HCT116 (cell line): ENCODE results near the gene BEND3. TPM values are rescaled to one million over a fixed set of nuclear protein-coding genes. Genes with fewer than 3 reads are reported as not detected.

Source experiments
- ATAC-seq: fragments of 200-7000 bp; cut with Tn5 transposase; 2 replicates; pipeline ENCODE4 v1.9.1; 2020; ENCODE audit warnings: mild to moderate bottlenecking, moderate library complexity
- BruUV-seq: library from RNA; stranded (reverse); fragments of 400-500 nt; replicated peaks from 2 replicates; lab custom pipeline; 2021; lab: Mats Ljungman, UMichigan
- CTCF ChIA-PET: fragments of 300-600 bp; sonication (Branson Sonifier 250); formaldehyde crosslinking; loops from one replicate; lab custom pipeline; 2021; ENCODE audit warnings: antibody characterized with exemption; lab: Charles Lee
- POLR2A ChIA-PET: fragments of 300-600, 350-600 bp; sonication (Branson Sonifier 250); formaldehyde crosslinking; loops from one replicate; lab custom pipeline; 2021; ENCODE audit warnings: antibody characterized with exemption; lab: Charles Lee
- RAD21 ChIA-PET, 2 experiments: fragments of 300-600 bp; sonication (Branson Sonifier 250); formaldehyde crosslinking; loops; one replicate each; lab custom pipeline; 2023; ENCODE audit warnings: low total read pairs in 2 of 2; ENCODE audit not compliant: uncharacterized antibody in 2 of 2, unreplicated experiment in 2 of 2, low non-redundant PET in 1 of 2; lab: Charles Lee
- DNase-seq: peaks from one replicate; pipeline ENCODE4 v3.0.0-alpha.2; 2010; ENCODE audit warnings: low read depth, low spot score
- H2AFZ ChIP-seq: fragments of 200-600 bp; shearing (Covaris generic), sonication (generic); 2 replicates; pipeline ENCODE4 v1.6.1; 2017; ENCODE audit warnings: low read depth, mixed run types, mixed read lengths, antibody characterized with exemption, low read length; ENCODE audit not compliant: poor library complexity, severe bottlenecking
- H3K27ac ChIP-seq: 2 replicates; pipeline ENCODE4 v1.5.1; 2012; ENCODE audit warnings: low read depth, low read length
- H3K27me3 ChIP-seq: fragments of 200-600 bp; sonication (generic); 2 replicates; pipeline ENCODE4 v1.6.1; 2016; ENCODE audit warnings: mixed run types, low read length, mixed read lengths; ENCODE audit not compliant: insufficient read depth
- H3K36me3 ChIP-seq, 2 experiments: fragments of 200-500 bp in 1 of 2; fragments of 200-600 bp in 1 of 2; sonication (Bioruptor generic) in 1 of 2; sonication (generic) in 1 of 2; 2 replicates each; pipeline versions ENCODE4 v1.5.1 to v1.6.1; 2014 to 2016; ENCODE audit warnings: low read length in 2 of 2, inconsistent platforms in 1 of 2, mixed read lengths in 1 of 2, mixed run types in 1 of 2; ENCODE audit not compliant: insufficient read depth in 2 of 2, control insufficient read depth in 1 of 2
- H3K4me1 ChIP-seq, 2 experiments: fragments of 200-600 bp in 1 of 2; sonication (generic) in 1 of 2; 2 replicates each; pipeline versions ENCODE4 v1.5.1 to v1.6.1; 2012 to 2017; ENCODE audit warnings: low read length in 2 of 2, inconsistent platforms in 1 of 2, mild to moderate bottlenecking in 1 of 2, mixed read lengths in 1 of 2, mixed run types in 1 of 2, moderate library complexity in 1 of 2; ENCODE audit not compliant: insufficient read depth in 2 of 2, control insufficient read depth in 1 of 2
- H3K4me2 ChIP-seq: fragments of 200-600 bp; sonication (generic); 2 replicates; pipeline ENCODE4 v1.6.1; 2017; ENCODE audit warnings: mixed run types, low read length, mixed read lengths
- H3K4me3 ChIP-seq, 2 experiments: fragments of 200-600 bp in 1 of 2; sonication (generic) in 1 of 2; replicated peaks in 1 of 2; 2 replicates each; pipeline ENCODE4 v1.5.1; 2011 to 2016; ENCODE audit warnings: low read length in 2 of 2, control low read depth in 1 of 2, low read depth in 1 of 2, mild to moderate bottlenecking in 1 of 2, mixed read lengths in 1 of 2, mixed run types in 1 of 2
- H3K79me2 ChIP-seq: fragments of 200-600 bp; sonication (generic); 2 replicates; pipeline ENCODE4 v1.6.1; 2017; ENCODE audit warnings: mild to moderate bottlenecking, mixed run types, low read length, moderate library complexity, mixed read lengths; ENCODE audit not compliant: insufficient read depth
- H3K9ac ChIP-seq: fragments of 200-600 bp; sonication (generic); 2 replicates; pipeline ENCODE4 v1.6.1; 2016; ENCODE audit warnings: low read length, mixed read lengths
- H3K9me2 ChIP-seq: fragments of 200-600 bp; sonication (generic), shearing (Covaris generic); 2 replicates; pipeline ENCODE4 v1.6.1; 2017; ENCODE audit warnings: mixed run types, mild to moderate bottlenecking, moderate library complexity; ENCODE audit not compliant: insufficient read depth
- H3K9me3 ChIP-seq, 2 experiments: fragments of 200-500 bp in 1 of 2; fragments of 200-600 bp in 1 of 2; sonication (Bioruptor generic) in 1 of 2; sonication (generic) in 1 of 2; 2 replicates each; pipeline ENCODE4 v1.6.1; 2014 to 2017; ENCODE audit warnings: low read length in 2 of 2, mixed read lengths in 2 of 2, inconsistent platforms in 1 of 2, low read depth in 1 of 2, mild to moderate bottlenecking in 1 of 2, mixed run types in 1 of 2, moderate library complexity in 1 of 2; ENCODE audit not compliant: control insufficient read depth in 1 of 2, insufficient read depth in 1 of 2
- H4K20me1 ChIP-seq: fragments of 200-600 bp; sonication (generic), shearing (Covaris generic); 2 replicates; pipeline ENCODE4 v1.6.1; 2017; ENCODE audit warnings: mixed run types, mild to moderate bottlenecking, moderate library complexity; ENCODE audit not compliant: insufficient read depth
- CBX3 ChIP-seq: IDR thresholded peaks from 2 replicates; pipeline ENCODE4 v1.6.1; 2012; ENCODE audit warnings: low read depth
- CTCF ChIP-seq, 3 experiments: fragments of 200-600 bp in 1 of 3; sonication (generic) in 1 of 3; IDR thresholded peaks in 2 of 3; conservative IDR thresholded peaks in 1 of 3; 2 replicates each; pipeline ENCODE4 v1.5.1; 2012 to 2017; ENCODE audit warnings: low read depth in 2 of 3, low read length in 2 of 3, antibody characterized with exemption in 1 of 3, borderline replicate concordance in 1 of 3, control low read depth in 1 of 3, mild to moderate bottlenecking in 1 of 3, mixed read lengths in 1 of 3, mixed run types in 1 of 3, moderate library complexity in 1 of 3; ENCODE audit not compliant: insufficient read depth in 1 of 3
- EGR1 ChIP-seq: IDR thresholded peaks from 2 replicates; pipeline ENCODE4 v1.6.1; 2012; ENCODE audit warnings: low read depth
- EZH2 ChIP-seq: fragments of 200-600 bp; sonication (generic); IDR thresholded peaks from 2 replicates; pipeline ENCODE4 v1.6.1; 2017; ENCODE audit warnings: antibody characterized with exemption, mixed run types
- FOSL1 ChIP-seq: IDR thresholded peaks from 2 replicates; pipeline ENCODE4 v1.6.1; 2012; ENCODE audit warnings: low read depth
- POLR2AphosphoS5 ChIP-seq: IDR thresholded peaks from 2 replicates; pipeline ENCODE4 v1.6.1; 2011; ENCODE audit warnings: mild to moderate bottlenecking, low read depth, low read length, moderate library complexity
- RAD21 ChIP-seq: IDR thresholded peaks from 2 replicates; pipeline ENCODE4 v1.6.1; 2012; ENCODE audit warnings: low read depth, mild to moderate bottlenecking
- TCF7L2 ChIP-seq: IDR thresholded peaks from 2 replicates; pipeline ENCODE4 v1.7.0; 2011; ENCODE audit warnings: borderline replicate concordance, inconsistent platforms; ENCODE audit not compliant: insufficient read depth, insufficient read length; ENCODE audit errors: extremely low read depth
- ZBTB33 ChIP-seq: IDR thresholded peaks from 2 replicates; pipeline ENCODE4 v1.6.1; 2011; ENCODE audit warnings: mild to moderate bottlenecking, low read length, moderate library complexity; ENCODE audit not compliant: insufficient replicate concordance; ENCODE audit errors: extremely low read depth
- ZFX ChIP-seq: fragments of 450-650 bp; IDR thresholded peaks from 2 replicates; pipeline ENCODE4 v1.6.1; 2017
- intact Hi-C: fragments of 100-400 bp; cut with micrococcal nuclease; formaldehyde crosslinking; loops from 2 replicates; pipeline ENCODE4 v1.10.0; 2022
- total RNA-seq: library from RNA; stranded (reverse); gene quantifications from one replicate; pipeline ENCODE4 v1.2.1, GENCODE V29; 2021; ENCODE audit not compliant: unreplicated experiment

The BEND3 gene
- total RNA-seq, 1 experiment from 2014 or later, result 6.3 TPM

- peaks cover 0 to 5% of the 10 kb centered on the region in 2 experiments; a peak in 1 of 4 replicates for H3K4me1 ChIP-seq
- RAD21 ChIA-PET, result no interaction called here
- no peaks in the 10 kb centered on the region for H3K79me2 ChIP-seq
- H3K4me2 ChIP-seq, result no peak overlapping the region
- TF ChIP-seq TCF7L2 (no peak), ZBTB33 (no peak), ZFX (no peak), CBX3 (no peak), FOSL1 (no peak)
- TF ChIP-seq, all 23 proteins: peak for 0
- no peak for ATAC-seq
- Histone ChIP-seq H3K9me2 (no peaks in the 10 kb centered on the region), H3K9me3 (no peaks in the 10 kb centered on the region), H3K27me3 (no peaks in the 10 kb centered on the region), H4K20me1 (no peaks in the 10 kb centered on the region), H3K27ac (no peak overlapping the region), H3K36me3 (no peaks in the 10 kb centered on the region), H3K9ac (no peak overlapping the region), H2AFZ (no peak overlapping the region), H3K4me3 (no peak overlapping the region)
- ChIA-PET CTCF (no interaction called here), POLR2A (no interaction called here)
- intact Hi-C loops, result no loop called here
- DNase-seq, result no peak
- BruUV-seq, result no TSS peak
Observed at GRCh38 chr6:107156617-107157016, 41.3 kb upstream of the BEND3 start.

GRCh38 chr6:107154801-107155160 is 39.5 kb upstream of the BEND3 start:
- no peaks in the 10 kb centered on the region for H3K9me2 ChIP-seq
- no peak overlapping the region for H3K4me2 ChIP-seq
- no peak for DNase-seq
- no peaks in the 10 kb centered on the region for H4K20me1 ChIP-seq
- no peaks in the 10 kb centered on the region for H3K9me3 ChIP-seq
- H3K27me3 ChIP-seq, result no peaks in the 10 kb centered on the region
- no peaks in the 10 kb centered on the region for H3K36me3 ChIP-seq
- H3K79me2 ChIP-seq, result no peaks in the 10 kb centered on the region
- no peak overlapping the region for H2AFZ ChIP-seq
- POLR2A ChIA-PET, result no interaction called here
- H3K27ac ChIP-seq, result no peak overlapping the region
- no peak overlapping the region for H3K4me3 ChIP-seq
- intact Hi-C loops, result no loop called here
- TF ChIP-seq EZH2, result no peak
- TF ChIP-seq CTCF (IDR thresholded peaks at IDR 0.05 in 2 of 3, conservative IDR thresholded peaks at IDR 0.05 in 1 of 3; ENCODE audit: borderline replicate concordance in 1 of 3, insufficient read depth in 1 of 3, low read depth in 2 of 3, low read length in 2 of 3), result no peak
- no peak for TF ChIP-seq RAD21
- no peak for TF ChIP-seq POLR2AphosphoS5
- TF ChIP-seq EGR1, result no peak
- TF ChIP-seq, all 23 proteins: peak for 0
- no peak overlapping the region for H3K9ac ChIP-seq
- BruUV-seq, result no TSS peak
- H3K4me1 ChIP-seq, result peaks cover 0 to 6% of the 10 kb centered on the region in 2 experiments; a peak in 1 of 4 replicates
- ATAC-seq, result no peak
- CTCF ChIA-PET, result no interaction called here
- RAD21 ChIA-PET, result no interaction called here
